GM18867 (cell line): Measurements from ENCODE around the gene ETNK1.
"Not testable (repeated sequence)": the region's sequence is repeated elsewhere in the genome, so short reads cannot be mapped to it uniquely, and the experiment has no call there.

Experiments used
- ATAC-seq: cut with Tn5 transposase; IDR thresholded peaks from one replicate; pipeline ENCODE4 v1.9.1; 2021; ENCODE audit warnings: mild to moderate bottlenecking, moderate library complexity; ENCODE audit not compliant: unreplicated experiment

Gene ETNK1

GRCh38 chr12:22624870-22625761 lies at the start of gene ETNK1:
ETNK1 (plus strand) TSS chr12:22625171; CDS start chr12:22625431, 260 bp downstream.
- peak; percentile 97 for ATAC-seq

GRCh38 chr12:22576065-22576464 lies 48.9 kb upstream of the ETNK1 start:
- ATAC-seq: no peak

GRCh38 chr12:22576473-22576872 lies 48.5 kb upstream of the ETNK1 start:
- ATAC-seq: no peak

- ATAC-seq: no peak
Measured at GRCh38 chr12:22577667-22578066, 47.3 kb upstream of the ETNK1 start.

- ATAC-seq: no peak
Measured at GRCh38 chr12:22578328-22578727, 46.6 kb upstream of the ETNK1 start.

GRCh38 chr12:22588817-22589216 lies 36.2 kb upstream of the ETNK1 start:
- ATAC-seq: no peak

- ATAC-seq: no peak
Measured at GRCh38 chr12:22593864-22594263, 31.1 kb upstream of the ETNK1 start.

GRCh38 chr12:22597539-22597938 lies 27.4 kb upstream of the ETNK1 start:
- ATAC-seq: not testable (repeated sequence)

GRCh38 chr12:22598141-22598762 lies 26.7 kb upstream of the ETNK1 start:
- ATAC-seq: no peak

GRCh38 chr12:22598763-22599161 lies 26.2 kb upstream of the ETNK1 start:
- no peak for ATAC-seq

- no peak for ATAC-seq
Measured at GRCh38 chr12:22600181-22600580, 24.8 kb upstream of the ETNK1 start.

- ATAC-seq: no peak
Measured at GRCh38 chr12:22609501-22609900, 15.5 kb upstream of the ETNK1 start.

- no peak for ATAC-seq
Measured at GRCh38 chr12:22610131-22610530, 14.8 kb upstream of the ETNK1 start.

- not testable (repeated sequence) for ATAC-seq
Measured at GRCh38 chr12:22612822-22613221, 12.1 kb upstream of the ETNK1 start.

- no peak for ATAC-seq
Measured at GRCh38 chr12:22615963-22616501, 8.9 kb upstream of the ETNK1 start.

- ATAC-seq: no peak
Measured at GRCh38 chr12:22617630-22618029, 7.3 kb upstream of the ETNK1 start.

- no peak for ATAC-seq
Measured at GRCh38 chr12:22624548-22624869, 462 bp upstream of the ETNK1 start.

- ATAC-seq: peak; percentile 31
Measured at GRCh38 chr12:22625762-22626294, 857 bp downstream of the ETNK1 start.

GRCh38 chr12:22626406-22626805 lies 1.4 kb downstream of the ETNK1 start:
- peak; percentile 54 for ATAC-seq

GRCh38 chr12:22627371-22627770 lies 2.4 kb downstream of the ETNK1 start:
- no peak for ATAC-seq

GRCh38 chr12:22628228-22628627 lies 3.3 kb downstream of the ETNK1 start:
- ATAC-seq: no peak
